HepG2 (cell line): ENCODE data around the gene P2RX5. TPM values are rescaled to one million over a fixed set of nuclear protein-coding genes. Genes with fewer than 3 reads are reported as not detected.

Experiments used
- ATRX ChIP-seq: sonication (generic); formaldehyde crosslinking; IDR thresholded peaks from 2 replicates; pipeline ENCODE4 v1.4.0; 2020; ENCODE audit warnings: missing genetic modification reagents, borderline replicate concordance
- CERS6 ChIP-seq: sonication (generic); formaldehyde crosslinking; IDR thresholded peaks from 2 replicates; pipeline ENCODE4 v1.5.0; 2020; ENCODE audit warnings: missing genetic modification reagents
- GATAD1 ChIP-seq: IDR thresholded peaks from 2 replicates; pipeline ENCODE4 v1.6.1; 2016; ENCODE audit warnings: missing genetic modification reagents, missing compliant biosample characterization
- HOXA3 ChIP-seq: sonication (generic); formaldehyde crosslinking; IDR thresholded peaks from 2 replicates; pipeline ENCODE4 v1.5.0; 2020; ENCODE audit warnings: missing genetic modification reagents
- HOXA9 ChIP-seq: sonication (generic); formaldehyde crosslinking; IDR thresholded peaks from 2 replicates; pipeline ENCODE4 v1.8.1; 2022; ENCODE audit warnings: missing genetic modification reagents, mild to moderate bottlenecking, moderate library complexity, borderline replicate concordance
- KLF16 ChIP-seq, 2 experiments: sonication (generic) in 1 of 2; formaldehyde crosslinking in 1 of 2; IDR thresholded peaks; 2 replicates each; pipeline versions ENCODE4 v1.6.1 to v1.8.0; 2016 to 2023; ENCODE audit warnings: missing genetic modification reagents in 2 of 2, missing compliant biosample characterization in 1 of 2
- MZF1 ChIP-seq: sonication (generic); formaldehyde crosslinking; IDR thresholded peaks from 2 replicates; pipeline ENCODE4 v1.8.1; 2023; ENCODE audit warnings: mild to moderate bottlenecking, missing genetic modification reagents, borderline replicate concordance
- PHF21A ChIP-seq: sonication (generic); formaldehyde crosslinking; IDR thresholded peaks from 2 replicates; pipeline ENCODE4 v1.5.0; 2020; ENCODE audit warnings: mild to moderate bottlenecking, missing genetic modification reagents
- PREB ChIP-seq: sonication (generic); formaldehyde crosslinking; IDR thresholded peaks from 2 replicates; pipeline ENCODE4 v1.4.0; 2020; ENCODE audit warnings: missing genetic modification reagents
- RELA ChIP-seq: sonication (generic); formaldehyde crosslinking; IDR thresholded peaks from 2 replicates; pipeline ENCODE4 v1.4.0; 2020; ENCODE audit warnings: missing genetic modification reagents
- SNAPC2 ChIP-seq: sonication (generic); formaldehyde crosslinking; IDR thresholded peaks from 2 replicates; pipeline ENCODE4 v1.8.1; 2022; ENCODE audit warnings: mild to moderate bottlenecking, missing genetic modification reagents
- SPEN ChIP-seq: sonication (generic); formaldehyde crosslinking; IDR thresholded peaks from 2 replicates; pipeline ENCODE4 v1.5.1; 2020; ENCODE audit warnings: low read depth, mild to moderate bottlenecking, missing genetic modification reagents
- ZBTB20 ChIP-seq: sonication (generic); formaldehyde crosslinking; IDR thresholded peaks from 2 replicates; pipeline ENCODE4 v1.8.1; 2023; ENCODE audit warnings: missing genetic modification reagents, low read depth, mild to moderate bottlenecking, borderline replicate concordance
- ZNF512B ChIP-seq: sonication (generic); formaldehyde crosslinking; IDR thresholded peaks from 2 replicates; pipeline ENCODE4 v1.5.1; 2020; ENCODE audit warnings: missing genetic modification reagents, mild to moderate bottlenecking, borderline replicate concordance
- ZNF644 ChIP-seq: IDR thresholded peaks from 2 replicates; pipeline ENCODE4 v1.6.1; 2016; ENCODE audit warnings: low read depth
- ZNF674 ChIP-seq: sonication (generic); formaldehyde crosslinking; IDR thresholded peaks from 2 replicates; pipeline ENCODE4 v1.5.0; 2020; ENCODE audit warnings: low read depth, mild to moderate bottlenecking, missing genetic modification reagents
- ZNF891 ChIP-seq: sonication (generic); formaldehyde crosslinking; IDR thresholded peaks from 2 replicates; pipeline ENCODE4 v1.5.0; 2020; ENCODE audit warnings: mild to moderate bottlenecking, missing genetic modification reagents
- ZSCAN31 ChIP-seq: sonication (generic); formaldehyde crosslinking; IDR thresholded peaks from 2 replicates; pipeline ENCODE4 v1.5.0; 2020; ENCODE audit warnings: low read depth, mild to moderate bottlenecking, missing genetic modification reagents
- polyA plus RNA-seq, 8 experiments: library from polyadenylated mRNA; depleted of rRNA in 3 of 8; stranded (reverse) in 7 of 8; unstranded in 1 of 8; fragments of >200 nt; fragmentation: Illumina TruSeq in 4 of 8; extraction: Trizol in 4 of 8; gene quantifications; 2 replicates each; pipeline versions ENCODE4 v1.2.1 to v1.2.3, GENCODE V29; 2011 to 2016; ENCODE audit warnings: low read depth in 4 of 8, missing spikeins in 1 of 8, mixed read lengths in 1 of 8; ENCODE audit not compliant: insufficient read depth in 1 of 8
- total RNA-seq, 5 experiments: library from RNA; depleted of rRNA; stranded (reverse); fragments of >200 nt; fragmentation: Illumina TruSeq; extraction: Trizol; gene quantifications; 2 replicates each; pipeline ENCODE4 v1.2.3, GENCODE V29; 2016; ENCODE audit warnings: low read depth in 1 of 5
- TF ChIP-seq, protein P1 (sequence below): sonication (generic); formaldehyde crosslinking; IDR thresholded peaks from 2 replicates; pipeline ENCODE4 v1.4.0; 2020; ENCODE audit warnings: low read depth, missing genetic modification reagents
- TF ChIP-seq, protein P2 (sequence below): sonication (generic); formaldehyde crosslinking; IDR thresholded peaks from 2 replicates; pipeline ENCODE4 v1.4.0; 2020; ENCODE audit warnings: low read depth, mild to moderate bottlenecking, missing genetic modification reagents

The P2RX5 gene
- total and polyA plus RNA-seq, 2 of the 13 experiments (the other 11 are each of a cell fraction or from before 2014, with no cell fraction given) = 0.95 to 1.7 TPM

- no peak for TF ChIP-seq ZNF512B (CRISPR knock-in tag)
- TF ChIP-seq HOXA9 (CRISPR knock-in tag) = no peak
- TF ChIP-seq GATAD1 (CRISPR knock-in tag) = no peak
- no peak for TF ChIP-seq ZNF891 (CRISPR knock-in tag)
- TF ChIP-seq, protein P1, sequence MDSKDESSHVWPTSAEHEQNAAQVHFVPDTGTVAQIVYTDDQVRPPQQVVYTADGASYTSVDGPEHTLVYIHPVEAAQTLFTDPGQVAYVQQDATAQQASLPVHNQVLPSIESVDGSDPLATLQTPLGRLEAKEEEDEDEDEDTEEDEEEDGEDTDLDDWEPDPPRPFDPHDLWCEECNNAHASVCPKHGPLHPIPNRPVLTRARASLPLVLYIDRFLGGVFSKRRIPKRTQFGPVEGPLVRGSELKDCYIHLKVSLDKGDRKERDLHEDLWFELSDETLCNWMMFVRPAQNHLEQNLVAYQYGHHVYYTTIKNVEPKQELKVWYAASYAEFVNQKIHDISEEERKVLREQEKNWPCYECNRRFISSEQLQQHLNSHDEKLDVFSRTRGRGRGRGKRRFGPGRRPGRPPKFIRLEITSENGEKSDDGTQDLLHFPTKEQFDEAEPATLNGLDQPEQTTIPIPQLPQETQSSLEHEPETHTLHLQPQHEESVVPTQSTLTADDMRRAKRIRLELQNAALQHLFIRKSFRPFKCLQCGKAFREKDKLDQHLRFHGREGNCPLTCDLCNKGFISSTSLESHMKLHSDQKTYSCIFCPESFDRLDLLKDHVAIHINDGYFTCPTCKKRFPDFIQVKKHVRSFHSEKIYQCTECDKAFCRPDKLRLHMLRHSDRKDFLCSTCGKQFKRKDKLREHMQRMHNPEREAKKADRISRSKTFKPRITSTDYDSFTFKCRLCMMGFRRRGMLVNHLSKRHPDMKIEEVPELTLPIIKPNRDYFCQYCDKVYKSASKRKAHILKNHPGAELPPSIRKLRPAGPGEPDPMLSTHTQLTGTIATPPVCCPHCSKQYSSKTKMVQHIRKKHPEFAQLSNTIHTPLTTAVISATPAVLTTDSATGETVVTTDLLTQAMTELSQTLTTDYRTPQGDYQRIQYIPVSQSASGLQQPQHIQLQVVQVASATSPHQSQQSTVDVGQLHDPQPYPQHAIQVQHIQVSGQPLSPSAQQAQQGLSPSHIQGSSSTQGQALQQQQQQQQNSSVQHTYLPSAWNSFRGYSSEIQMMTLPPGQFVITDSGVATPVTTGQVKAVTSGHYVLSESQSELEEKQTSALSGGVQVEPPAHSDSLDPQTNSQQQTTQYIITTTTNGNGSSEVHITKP (CRISPR knock-in tag) = no peak
- TF ChIP-seq MZF1 = no peak
- TF ChIP-seq ZBTB20 = no peak; the same call in 1 of the 2 replicates
- TF ChIP-seq CERS6 (CRISPR knock-in tag) = peak; percentile 70; the same call in 1 of the 2 replicates
- no peak for TF ChIP-seq HOXA3 (CRISPR knock-in tag)
- TF ChIP-seq SNAPC2 (CRISPR knock-in tag) = no peak
- TF ChIP-seq ZNF674 (CRISPR knock-in tag) = no peak
- TF ChIP-seq PHF21A (CRISPR knock-in tag) = peak; percentile 44; the same call in 1 of the 2 replicates
- TF ChIP-seq RELA (CRISPR knock-in tag) = peak; percentile 10; the same call in 1 of the 2 replicates
- no peak; the same call in 1 of the 2 replicates for TF ChIP-seq SPEN (CRISPR knock-in tag)
- TF ChIP-seq PREB = 0 out of 2 replicates have a peak, but pooled peaks have one; percentile 49
- no peak for TF ChIP-seq ZNF644 (CRISPR knock-in tag)
- TF ChIP-seq ATRX = no peak
- peak in 1 of 2 experiments; percentile 15; a peak in 1 of 4 replicates for TF ChIP-seq KLF16 (CRISPR knock-in tag; IDR thresholded peaks at IDR 0.05)
- TF ChIP-seq ZSCAN31 (CRISPR knock-in tag) = 0 out of 2 replicates have a peak, but pooled peaks have one; percentile 7
- TF ChIP-seq, protein P2, sequence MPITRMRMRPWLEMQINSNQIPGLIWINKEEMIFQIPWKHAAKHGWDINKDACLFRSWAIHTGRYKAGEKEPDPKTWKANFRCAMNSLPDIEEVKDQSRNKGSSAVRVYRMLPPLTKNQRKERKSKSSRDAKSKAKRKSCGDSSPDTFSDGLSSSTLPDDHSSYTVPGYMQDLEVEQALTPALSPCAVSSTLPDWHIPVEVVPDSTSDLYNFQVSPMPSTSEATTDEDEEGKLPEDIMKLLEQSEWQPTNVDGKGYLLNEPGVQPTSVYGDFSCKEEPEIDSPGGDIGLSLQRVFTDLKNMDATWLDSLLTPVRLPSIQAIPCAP (CRISPR knock-in tag) = no peak
Measured at GRCh38 chr17:3636908-3637373, 59.0 kb downstream of the P2RX5 start (continued).
